T-helper 9 cell (primary cell): Measurements from ENCODE around the gene DHX29.

Experiments used
- DNase-seq: peaks from one replicate; pipeline ENCODE4 v3.0.0-alpha.2; 2020

DHX29 gene

GRCh38 chr5:55308254-55308836 is 851 bp upstream of the DHX29 start:
- no peak for DNase-seq

DNA sequence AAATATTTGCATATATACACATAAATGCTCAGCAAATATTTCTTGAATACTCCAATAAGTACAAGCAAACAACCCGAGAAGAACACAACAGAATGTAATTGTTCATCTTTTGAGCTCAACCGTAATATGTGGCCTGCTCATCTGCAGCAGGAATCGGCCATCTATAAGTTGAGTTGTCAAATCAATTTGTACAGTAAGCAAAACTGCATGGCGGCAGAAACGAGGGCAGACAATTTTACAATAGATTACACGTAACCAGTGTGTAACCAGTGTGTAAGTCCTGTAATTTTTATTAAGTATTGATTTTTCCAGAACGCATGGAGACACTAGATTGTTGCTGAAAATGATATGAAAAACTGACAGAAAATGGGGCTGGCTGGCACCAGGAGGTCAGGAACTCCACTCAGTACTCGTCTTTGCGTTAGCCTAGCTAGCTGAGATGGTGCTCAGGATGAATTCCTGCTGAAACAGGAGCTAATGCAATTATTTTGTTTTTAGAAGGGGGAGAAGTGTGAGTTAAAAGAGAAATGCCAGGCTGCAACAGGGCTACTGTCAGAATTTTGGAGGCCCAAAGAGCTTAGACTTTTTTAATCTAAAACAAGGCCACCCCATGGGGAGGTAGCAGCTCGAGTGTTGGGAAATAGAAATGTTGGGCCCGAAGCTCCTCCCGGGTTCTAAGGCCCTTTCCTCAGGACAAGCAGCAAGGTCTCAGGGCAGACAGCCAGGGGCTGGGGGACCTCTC is 682 bp downstream of the DHX29 start:
- DNase-seq, result no peak

DNA sequence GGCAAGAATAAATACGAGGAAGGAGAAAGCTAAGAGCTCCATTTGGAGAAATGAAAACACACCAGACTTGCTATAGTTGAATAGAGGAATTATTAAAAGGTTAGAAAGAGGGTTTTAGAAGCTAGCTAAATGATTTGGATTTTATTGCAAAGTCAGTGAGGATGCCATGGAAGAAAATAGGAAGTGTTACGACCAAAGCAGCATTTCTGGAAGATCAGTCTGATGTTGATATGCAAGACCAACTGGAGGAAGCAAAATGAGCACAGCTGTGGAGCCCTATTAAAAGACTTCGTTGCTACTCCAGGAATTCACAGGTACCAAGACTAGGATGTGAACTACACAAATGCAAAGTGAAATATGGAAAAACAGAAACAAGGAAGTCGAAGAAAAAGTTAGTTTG is 2.1 kb downstream of the DHX29 start:
- DNase-seq, result no peak

DNA sequence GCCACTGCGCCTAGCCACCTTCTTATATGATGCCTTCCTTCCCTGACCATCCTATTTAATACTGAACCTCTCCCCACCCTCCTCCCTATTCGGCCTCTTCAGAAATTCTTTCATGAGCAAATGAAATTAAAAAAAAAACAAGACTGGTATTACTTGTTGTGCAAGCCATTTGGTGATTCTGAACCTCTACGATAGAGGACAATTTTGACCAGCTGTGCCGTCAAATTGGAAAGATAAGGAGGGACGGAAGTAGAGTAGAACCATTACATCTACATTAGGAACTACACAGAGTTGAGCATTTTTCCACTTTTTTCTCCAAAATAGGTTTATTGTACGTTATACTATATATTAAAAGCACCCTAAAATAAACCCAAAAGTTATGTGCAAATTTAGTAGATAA is 2.9 kb downstream of the DHX29 start:
- DNase-seq, result no peak

GRCh38 chr5:55303238-55303690 is 4.2 kb downstream of the DHX29 start:
- no peak for DNase-seq

GRCh38 chr5:55300890-55301289 is 6.6 kb downstream of the DHX29 start:
- DNase-seq, result no peak

- no peak for DNase-seq
These were observed 12.6 kb downstream of the DHX29 start for GRCh38 chr5:55294935-55295334.

DNA sequence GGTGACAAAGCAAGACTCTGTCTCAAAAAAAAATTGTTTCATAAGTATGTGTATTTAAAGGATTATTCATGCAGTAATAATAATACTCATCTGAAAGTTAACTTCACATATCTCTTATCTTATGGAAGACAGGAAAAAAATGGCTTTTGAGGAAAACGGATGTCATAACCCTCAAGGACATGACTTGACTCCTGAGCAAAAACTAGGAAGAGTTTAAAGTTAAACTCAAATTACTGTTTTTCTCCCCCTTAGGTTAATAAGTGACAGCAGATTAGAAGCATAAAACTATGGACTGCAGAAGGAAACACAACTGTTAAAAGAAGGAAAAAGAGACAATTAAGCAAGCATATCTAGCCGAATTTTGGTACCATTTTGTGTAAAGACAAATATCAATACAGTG is 16.5 kb downstream of the DHX29 start:
- no peak for DNase-seq

DNA sequence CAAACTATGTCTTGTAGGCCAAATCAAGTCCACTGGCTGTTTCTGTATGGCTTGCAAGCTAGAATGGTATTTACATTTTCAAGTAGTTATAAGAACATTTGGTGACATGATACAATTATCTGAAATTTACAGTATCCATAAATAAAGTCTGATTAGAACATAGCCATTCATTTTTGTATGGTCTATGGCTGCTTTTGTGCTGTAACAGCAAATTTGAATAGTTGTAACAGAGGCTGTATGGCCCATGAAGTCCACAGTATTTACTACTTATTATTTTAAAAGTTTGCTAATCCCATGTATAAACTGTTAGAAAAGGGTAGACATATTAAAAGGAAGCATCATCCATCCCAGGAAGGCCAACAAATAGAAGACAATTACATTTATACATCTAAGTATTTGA is 17.7 kb downstream of the DHX29 start:
- DNase-seq, result no peak

GRCh38 chr5:55286411-55286933 is 21.0 kb downstream of the DHX29 start:
- no peak for DNase-seq

DNA sequence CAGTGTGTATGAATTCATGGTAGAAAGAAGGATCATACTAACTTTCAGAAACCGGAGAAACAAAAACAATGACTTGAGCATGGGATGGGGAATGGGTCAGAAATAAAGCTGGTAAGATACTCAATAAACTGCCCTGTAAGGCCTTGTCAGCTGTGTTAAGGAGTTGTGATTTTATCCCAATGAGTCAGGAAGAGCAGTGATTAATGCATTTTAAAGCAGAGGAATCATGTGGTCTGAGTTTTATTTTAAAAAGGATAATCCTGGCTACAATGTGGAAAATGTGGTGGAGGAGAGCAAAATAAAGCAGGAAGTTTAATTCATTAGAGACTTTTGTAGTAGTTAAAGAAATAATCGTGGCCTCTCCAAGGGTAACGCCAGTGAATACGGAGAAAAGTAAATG is 28.7 kb downstream of the DHX29 start:
- DNase-seq, result no peak

DNA sequence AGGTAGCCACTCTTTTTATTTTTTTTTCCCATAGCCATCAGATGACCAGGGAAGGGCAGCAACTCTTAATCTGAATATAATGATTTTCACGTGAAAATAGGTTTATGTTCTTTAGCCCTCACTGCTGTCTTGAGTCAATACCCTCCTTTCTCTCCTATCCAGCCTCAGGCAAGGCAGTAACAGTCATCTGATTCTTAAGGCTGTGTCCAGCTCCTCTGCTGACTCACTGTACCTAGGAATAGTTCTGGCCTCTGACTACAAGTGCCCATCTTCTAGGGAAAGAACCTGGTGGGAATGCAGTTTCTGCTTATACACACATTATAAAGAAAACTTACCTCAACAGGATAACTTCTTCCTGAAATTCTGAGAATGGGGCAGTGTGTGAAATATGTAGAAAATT is 30.7 kb downstream of the DHX29 start:
- no peak for DNase-seq

- DNase-seq, result no peak
These were observed 49.2 kb downstream of the DHX29 start for GRCh38 chr5:55258339-55258738.

GRCh38 chr5:55254802-55255201 is 52.7 kb downstream of the DHX29 start:
- DNase-seq, result no peak

- DNase-seq, result no peak
These were observed 57.4 kb downstream of the DHX29 start for GRCh38 chr5:55250064-55250463.

DNA sequence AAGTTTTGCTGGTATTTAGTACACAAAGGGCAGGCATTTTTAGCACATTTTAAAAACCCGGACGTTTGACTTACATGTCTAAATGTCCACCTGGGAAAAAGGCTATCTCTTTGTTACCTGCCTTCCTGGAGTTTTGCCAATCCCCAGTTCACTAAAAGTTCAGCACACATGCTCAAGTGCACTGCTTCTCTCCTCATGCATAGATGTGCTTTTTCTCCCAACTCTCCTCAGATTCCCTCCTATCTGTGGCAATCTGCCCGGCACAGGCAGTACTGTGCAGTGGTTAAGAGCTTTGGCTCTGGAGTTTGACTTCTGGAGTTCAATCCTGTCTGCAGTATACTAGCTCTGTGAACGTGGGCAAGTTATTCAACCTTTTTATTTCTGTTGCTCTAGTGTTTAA is 65.7 kb downstream of the DHX29 start:
- DNase-seq, result no peak

- no peak for DNase-seq
These were observed 70.7 kb downstream of the DHX29 start for GRCh38 chr5:55236800-55237199.

DNA sequence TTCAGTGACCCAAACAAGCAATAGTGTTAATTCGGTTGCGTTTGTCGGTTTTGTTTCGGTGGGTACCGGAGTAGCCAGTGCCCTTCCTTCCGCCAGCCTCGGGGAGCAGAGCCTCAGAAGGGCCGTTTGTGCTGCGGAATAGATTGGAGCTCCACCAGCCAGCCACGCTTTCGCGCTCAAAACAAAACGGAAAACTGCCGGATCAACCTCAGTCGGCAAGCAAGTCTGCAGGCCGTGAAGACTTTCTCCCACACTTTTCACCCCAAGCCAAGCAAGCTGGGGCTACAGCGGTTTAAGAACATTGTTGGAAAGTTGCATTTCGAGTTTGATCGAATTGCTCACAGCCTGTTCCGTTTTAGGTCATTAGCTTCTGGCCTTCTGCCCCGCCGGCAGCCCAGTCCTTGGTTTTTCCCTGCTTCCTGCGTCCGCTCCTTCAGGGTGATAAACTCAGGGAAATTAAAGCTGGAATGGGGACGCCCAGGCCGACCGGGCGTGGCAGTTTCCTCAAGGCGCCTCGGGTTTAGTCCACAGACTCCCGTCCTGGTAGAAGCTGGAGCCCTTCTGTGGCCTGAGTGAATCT is 73.3 kb downstream of the DHX29 start:
- DNase-seq, result no peak

GRCh38 chr5:55232985-55233928 is 74.2 kb downstream of the DHX29 start, which contains the start of gene CCNO:
Gene CCNO (minus strand): TSS chr5:55233608. CDS start chr5:55233523, 85 bp downstream.
- peak; percentile 47 for DNase-seq

- no peak for DNase-seq
These were observed 75.1 kb downstream of the DHX29 start for GRCh38 chr5:55232271-55232984.

DNA sequence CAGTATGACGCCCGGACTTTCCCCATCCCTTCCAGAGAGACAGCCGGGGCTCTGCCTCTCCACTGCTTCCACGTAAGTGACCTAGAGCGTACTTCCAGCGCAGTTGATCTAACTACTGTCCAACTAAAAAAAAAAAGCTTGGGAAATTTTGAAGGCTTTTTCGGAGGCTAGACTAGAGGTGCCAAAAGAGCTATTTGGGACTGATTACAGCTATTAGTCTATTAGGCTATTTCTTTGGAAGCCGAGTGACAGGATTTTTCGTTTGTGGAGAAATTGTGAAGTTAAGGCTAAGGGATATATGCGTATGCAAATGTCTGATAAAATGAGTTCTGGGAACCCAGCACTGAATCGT is 75.6 kb downstream of the DHX29 start:
- DNase-seq, result no peak
